ENCODE data around the gene CYP4F2.
"Not testable (repeated sequence)": the region's sequence is repeated elsewhere in the genome, so short reads cannot be mapped to it uniquely, and the experiment has no call there.

Gene CYP4F2

GRCh38 chr19:15897738-15898276, at the start of gene CYP4F2:
TSS of gene CYP4F2 (minus strand) at chr19:15898074. CDS start at chr19:15897611, 463 bp downstream.
- no peak for DNase-seq

- no peak for DNase-seq
Measured at GRCh38 chr19:15945301-15945700, 47.4 kb upstream of the CYP4F2 start.

DNA sequence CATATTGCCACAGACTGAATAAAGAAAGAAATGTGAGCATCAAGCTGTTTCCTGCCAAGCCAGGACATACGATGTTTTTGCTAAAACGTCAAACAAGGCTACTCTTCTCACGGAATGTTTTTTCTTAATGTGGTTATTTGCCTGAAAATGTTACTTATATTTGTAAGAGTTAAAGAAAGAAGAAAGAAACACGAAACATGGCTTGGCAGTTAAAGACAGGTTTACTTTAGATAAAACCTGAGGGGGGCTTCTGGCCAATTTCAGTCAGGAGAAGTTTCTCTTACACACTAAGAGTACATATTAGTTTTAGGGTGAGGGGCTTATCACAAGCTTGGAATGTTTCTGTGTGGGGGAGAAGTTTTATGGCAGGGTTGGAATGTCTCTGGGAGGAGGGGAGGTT, 46.5 kb upstream of the CYP4F2 start:
- no peak for DNase-seq

DNA sequence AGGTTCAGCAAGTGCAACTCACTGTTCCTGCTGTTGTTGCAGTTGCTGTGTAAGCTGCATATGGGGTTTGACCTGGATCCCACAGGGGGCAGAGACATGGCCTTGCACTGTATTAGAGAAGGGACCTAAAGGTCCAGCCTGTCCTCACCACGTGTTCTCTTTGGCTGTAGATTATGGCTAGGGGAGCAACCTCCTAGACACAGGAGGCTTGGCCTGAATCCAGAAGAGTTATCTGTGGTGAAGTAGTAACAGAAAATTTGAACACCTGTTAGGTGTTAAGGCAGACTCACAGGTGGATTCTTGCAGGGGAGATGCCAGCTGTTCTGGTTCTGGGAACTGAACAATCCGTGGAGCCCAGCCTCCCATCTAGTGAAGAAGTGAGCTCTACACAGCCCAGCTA, 39.9 kb upstream of the CYP4F2 start:
- DNase-seq, result no peak

DNA sequence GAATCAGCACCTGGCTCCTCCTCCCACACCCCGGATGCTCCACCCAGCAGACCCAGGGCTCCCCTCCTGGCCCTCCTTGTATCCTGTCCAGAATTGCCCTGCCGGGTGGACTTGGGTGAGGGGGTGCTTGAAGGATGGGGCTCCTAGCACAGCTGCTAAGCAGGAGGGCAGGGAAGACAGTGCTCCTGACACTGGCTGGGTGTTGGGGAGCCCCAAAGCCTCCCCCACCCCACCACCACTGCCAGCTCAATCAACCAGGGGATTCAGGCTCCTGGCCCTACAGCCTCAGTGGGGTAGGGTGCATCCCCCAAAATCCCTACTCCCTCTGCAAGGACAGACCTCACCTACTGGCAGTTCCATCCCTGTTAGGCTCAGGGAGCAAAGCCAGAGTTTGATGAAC, 39.1 kb upstream of the CYP4F2 start:
- DNase-seq, result no peak

DNA sequence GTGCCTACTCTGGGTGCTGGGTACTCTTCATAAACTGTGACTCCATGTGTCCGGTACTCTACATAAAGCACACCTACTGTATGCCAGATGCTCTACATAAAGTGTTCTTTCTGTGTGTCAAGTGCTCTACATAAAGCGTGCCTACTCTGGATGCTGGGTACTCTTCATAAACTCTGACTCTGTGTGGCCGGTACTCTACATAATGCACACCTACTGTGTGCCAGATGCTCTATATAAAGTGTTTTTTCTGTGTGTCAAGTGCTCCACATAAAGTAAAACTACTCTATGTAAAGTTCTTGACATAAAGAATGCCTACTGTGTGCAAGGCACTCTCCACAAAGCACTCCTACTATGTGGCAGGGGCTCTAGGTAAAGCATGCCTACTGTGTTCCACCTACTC, 38.3 kb upstream of the CYP4F2 start:
- no peak for DNase-seq

- no peak for DNase-seq
Measured at GRCh38 chr19:15935167-15935702, 37.4 kb upstream of the CYP4F2 start.

DNA sequence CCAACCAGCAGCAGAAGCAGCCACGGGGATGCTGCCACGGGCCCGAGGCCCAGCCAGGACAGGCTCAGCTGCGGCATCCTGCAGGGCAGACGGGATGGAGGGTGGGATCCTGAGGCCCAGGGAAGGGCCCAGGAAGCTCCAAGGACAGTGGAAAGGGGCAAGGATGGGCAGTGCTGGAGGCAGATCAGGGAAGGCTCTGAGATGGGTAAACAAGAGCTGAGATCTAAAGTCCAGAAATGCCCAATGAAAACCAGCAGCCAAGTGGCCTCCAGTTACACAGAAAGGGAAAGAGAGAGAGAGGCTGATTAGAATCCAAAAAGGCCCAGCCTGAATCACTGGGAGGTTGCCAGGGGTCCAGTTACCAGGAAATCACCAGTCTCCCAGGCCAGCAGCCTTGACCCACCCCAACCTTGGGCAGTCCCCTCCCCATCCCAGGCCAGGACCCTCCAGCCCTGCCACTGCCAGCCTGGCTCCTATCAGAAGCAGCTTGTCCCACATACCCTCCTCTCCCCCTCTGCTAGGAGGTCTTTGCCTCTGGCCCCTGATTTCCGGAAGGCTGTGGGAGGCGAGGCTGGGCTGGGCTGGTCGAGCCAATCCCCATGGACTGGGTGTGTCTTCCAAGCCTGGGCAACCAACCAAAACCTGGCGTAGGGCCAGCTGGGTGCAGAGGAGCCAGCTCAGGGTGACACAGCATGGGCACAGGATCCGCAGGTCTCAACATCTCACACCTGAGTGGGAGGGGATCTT, 36.6 kb upstream of the CYP4F2 start, which contains the start of gene CYP4F11:
TSS of gene CYP4F11 (minus strand) at position 198 of the 747 bp plus-strand sequence. CDS start at position 77, 121 bp downstream.
- DNase-seq, result no peak

- DNase-seq, result not testable (repeated sequence)
Measured at GRCh38 chr19:15933761-15934331, 36.0 kb upstream of the CYP4F2 start.

DNA sequence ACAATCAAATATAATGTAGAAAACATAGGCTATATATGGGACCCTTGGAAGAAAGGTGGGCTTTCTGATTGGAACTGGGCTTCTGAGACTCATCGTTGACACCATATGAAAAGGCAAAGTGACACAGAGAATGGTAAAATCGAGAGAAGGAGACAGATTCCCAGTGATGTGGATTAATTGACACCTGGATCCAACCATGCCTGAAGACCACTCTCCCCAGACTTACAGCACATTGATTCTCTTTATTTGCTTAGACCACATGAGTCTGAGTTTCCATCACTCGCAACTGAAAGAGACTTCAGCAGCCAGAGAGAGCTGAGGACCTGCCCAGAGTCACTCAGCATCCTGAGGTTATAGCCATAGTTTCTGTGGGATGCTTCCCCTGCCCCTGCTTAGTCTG, 30.4 kb upstream of the CYP4F2 start:
- no peak for DNase-seq

- no peak for DNase-seq
Measured at GRCh38 chr19:15926484-15926883, 28.6 kb upstream of the CYP4F2 start.

- no peak for DNase-seq
Measured at GRCh38 chr19:15923702-15924101, 25.8 kb upstream of the CYP4F2 start.

DNA sequence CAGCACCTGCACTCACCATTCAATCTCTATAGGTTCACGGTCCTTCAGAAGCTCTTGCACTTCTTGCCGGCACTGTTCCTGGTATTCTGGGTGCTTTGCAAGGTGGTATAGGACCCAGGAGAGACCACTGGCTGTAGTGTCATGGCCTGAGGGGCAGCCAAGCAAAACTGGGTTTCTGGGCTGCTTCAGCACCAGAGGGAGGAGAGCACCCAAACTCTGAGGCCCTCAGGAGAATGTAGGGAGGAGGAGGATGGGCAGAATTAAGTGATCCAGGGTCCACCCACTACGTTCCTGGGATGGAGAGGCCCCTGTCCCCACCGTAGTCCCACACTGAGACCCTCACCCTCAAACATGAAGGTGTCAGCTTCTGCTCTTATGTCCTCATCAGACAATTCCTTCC, 24.1 kb upstream of the CYP4F2 start:
- no peak for DNase-seq

DNA sequence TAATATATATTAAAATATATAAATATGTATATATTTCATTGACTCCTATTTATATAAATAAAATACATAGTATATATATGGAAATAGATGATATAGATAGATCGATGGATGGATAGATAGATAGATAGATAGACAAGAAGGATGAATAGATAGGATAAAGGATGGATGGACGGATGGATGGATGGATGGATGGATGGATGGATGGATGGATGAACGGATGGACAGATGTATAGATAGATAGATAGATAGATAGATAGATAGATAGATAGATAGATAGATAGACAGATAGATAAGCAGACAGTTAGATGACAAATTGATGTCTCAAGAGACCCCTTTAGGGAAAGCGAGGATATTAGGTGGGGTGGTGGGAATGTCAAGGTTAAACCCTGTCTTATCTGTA, 21.4 kb upstream of the CYP4F2 start:
- DNase-seq, result no peak

- DNase-seq, result no peak
Measured at GRCh38 chr19:15915109-15915508, 17.2 kb upstream of the CYP4F2 start.

DNA sequence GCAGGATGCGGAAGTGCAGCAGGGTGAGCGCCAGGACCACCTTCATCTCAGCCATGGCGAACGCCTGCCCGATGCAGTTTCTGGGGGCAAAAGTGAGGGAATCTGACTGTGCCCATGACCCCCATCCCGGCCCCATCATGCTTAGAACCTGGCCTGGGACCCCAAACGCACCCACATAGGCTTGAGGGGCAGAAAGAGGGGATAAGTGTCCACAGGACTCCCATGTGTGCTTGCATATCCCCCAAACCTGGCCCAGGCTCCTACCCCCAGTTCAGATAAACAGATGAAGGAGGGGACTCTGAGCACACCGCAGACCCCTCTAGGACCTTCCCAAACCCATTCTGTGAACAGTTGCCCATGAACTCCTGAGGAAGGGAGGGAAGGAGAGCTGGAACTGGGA, 16.0 kb upstream of the CYP4F2 start:
- DNase-seq, result no peak

GRCh38 chr19:15913384-15913783, 15.5 kb upstream of the CYP4F2 start:
- DNase-seq, result no peak

- no peak for DNase-seq
Measured at GRCh38 chr19:15911599-15912235, 13.8 kb upstream of the CYP4F2 start.

DNA sequence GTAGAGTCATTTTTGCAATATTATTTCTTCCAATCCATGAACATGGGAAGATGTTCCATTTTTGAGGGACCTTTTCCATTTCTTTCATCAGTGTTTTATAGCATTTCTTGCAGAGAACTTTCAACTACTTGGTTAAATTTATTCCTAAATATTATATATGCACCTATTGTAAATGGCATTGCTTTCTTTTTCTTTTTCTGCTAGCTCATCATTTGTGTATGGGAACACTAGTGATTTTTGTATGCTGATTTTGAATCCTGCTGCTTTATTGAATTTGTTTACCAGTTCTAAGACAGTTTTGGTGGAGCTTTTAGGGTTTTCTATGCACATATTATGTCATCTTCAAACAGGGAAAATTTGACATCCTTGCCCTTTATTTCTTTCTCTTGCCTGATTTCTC, 7.2 kb upstream of the CYP4F2 start:
- no peak for DNase-seq

DNA sequence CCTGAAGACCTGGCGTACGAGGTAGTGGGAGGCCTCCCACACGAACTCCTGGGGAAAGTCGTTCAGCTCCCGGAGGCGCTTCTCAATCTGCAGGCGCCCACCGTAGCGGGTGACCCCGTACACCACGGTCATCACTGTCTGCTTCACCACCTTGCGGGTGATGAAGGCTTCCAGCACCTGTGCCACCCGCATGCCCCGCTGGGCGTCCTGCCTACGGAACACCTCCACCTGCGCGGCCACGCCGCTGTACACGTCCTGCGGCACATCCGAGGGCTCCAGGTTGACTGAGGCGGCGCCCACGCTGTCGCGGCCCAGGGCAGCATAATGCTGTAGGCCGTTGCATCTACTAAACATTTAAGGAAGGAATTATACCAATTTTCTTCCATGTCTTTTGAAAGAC, 5.0 kb upstream of the CYP4F2 start:
- not testable (repeated sequence) for DNase-seq

DNA sequence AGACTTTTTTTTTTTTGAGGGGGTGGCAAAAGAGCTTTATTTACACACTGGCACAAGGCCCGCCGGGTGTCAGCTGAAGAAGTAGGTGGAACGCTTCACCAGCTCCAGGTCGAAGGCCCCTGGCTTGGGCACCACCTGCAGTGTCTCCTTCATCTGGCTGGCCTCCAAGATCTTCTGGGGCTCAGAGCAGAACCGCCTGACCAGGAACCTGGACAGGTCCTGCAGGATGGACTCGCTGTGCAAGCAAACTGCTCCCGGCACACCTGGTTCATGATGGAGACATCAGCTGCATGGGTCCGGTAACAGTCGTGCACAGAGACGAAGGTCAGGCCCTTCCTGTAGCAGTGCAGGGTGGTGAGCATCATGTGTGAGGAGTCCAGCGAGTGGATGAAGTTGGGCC, 4.4 kb upstream of the CYP4F2 start:
- no peak for DNase-seq

DNA sequence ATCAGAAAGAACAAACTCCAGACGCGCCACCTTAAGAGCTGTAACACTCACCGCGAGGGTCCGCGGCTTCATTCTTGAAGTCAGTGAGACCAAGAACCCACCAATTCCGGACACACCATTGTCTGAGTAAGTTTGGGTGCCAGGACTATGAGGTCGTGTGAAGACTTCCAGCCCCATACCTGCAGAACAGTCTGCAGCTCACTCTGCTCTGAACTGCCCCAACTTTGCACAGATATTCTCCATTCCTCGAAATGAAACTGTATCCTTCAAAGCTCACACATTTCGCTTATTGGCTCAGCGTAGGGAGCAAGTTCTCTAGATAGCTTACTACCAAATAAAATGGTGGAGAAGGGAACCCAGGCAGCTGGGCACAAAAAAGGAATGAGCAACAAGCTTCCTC, 2.6 kb upstream of the CYP4F2 start:
- no peak for DNase-seq

DNA sequence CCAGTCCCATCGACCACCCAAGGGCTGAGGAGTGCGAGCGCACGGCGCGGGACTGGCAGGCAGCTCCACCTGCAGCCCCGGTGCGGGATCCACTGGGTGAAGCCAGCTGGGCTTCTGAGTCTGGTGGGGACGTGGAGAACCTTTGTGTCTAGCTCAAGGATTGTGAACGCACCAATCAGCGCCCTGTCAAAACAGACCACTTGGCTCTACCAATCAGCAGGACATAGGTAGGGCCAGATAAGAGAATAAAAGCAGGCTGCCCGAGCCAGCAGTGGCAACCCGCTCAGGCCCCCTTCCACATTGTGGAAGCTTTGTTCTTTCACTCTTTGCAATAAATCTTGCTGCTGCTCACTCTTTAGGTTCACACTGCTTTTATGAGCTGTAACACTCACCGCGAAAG, 2.2 kb upstream of the CYP4F2 start:
- not testable (repeated sequence) for DNase-seq

GRCh38 chr19:15899561-15899960, 1.7 kb upstream of the CYP4F2 start:
- not testable (repeated sequence) for DNase-seq
